ENCODE measurements around the gene SMG6.

Gene SMG6

GRCh38 chr17:2241823-2242222, 61.8 kb downstream of the SMG6 start:
- Histone ChIP-seq H3K4me1 (ENCODE audit: insufficient read depth, low read length, severe bottlenecking) (peaks cover 46% of the 10 kb centered on the region), H4K20me1 (ENCODE audit: insufficient read depth, low read length) (no peaks in the 10 kb centered on the region), H3K27ac (ENCODE audit: low read depth, low read length, poor library complexity, severe bottlenecking) (no peak overlapping the region), H2AFZ (ENCODE audit: low read length) (no peak overlapping the region), H3K4me3 (ENCODE audit: low read depth, low read length, poor library complexity, severe bottlenecking) (no peak overlapping the region), H3K4me2 (ENCODE audit: low read length) (no peak overlapping the region), H3K36me3 (ENCODE audit: insufficient read depth, low read length) (no peaks in the 10 kb centered on the region), H3K9ac (ENCODE audit: low read length) (no peak overlapping the region), H3K27me3 (ENCODE audit: insufficient read depth, low read length) (no peaks in the 10 kb centered on the region), H3K9me3 (ENCODE audit: low read length) (no peaks in the 10 kb centered on the region), H3F3A (ENCODE audit: insufficient read depth, low read length) (peaks cover 10% of the 10 kb centered on the region), H3K9me2 (ENCODE audit: low read depth, low read length) (no peaks in the 10 kb centered on the region), H3K79me2 (ENCODE audit: insufficient read depth, low read length) (no peaks in the 10 kb centered on the region)
- no peak for TF ChIP-seq EZH2 (IDR thresholded peaks at IDR 0.05; ENCODE audit: borderline replicate concordance, low read length)
- TF ChIP-seq, protein P1, sequence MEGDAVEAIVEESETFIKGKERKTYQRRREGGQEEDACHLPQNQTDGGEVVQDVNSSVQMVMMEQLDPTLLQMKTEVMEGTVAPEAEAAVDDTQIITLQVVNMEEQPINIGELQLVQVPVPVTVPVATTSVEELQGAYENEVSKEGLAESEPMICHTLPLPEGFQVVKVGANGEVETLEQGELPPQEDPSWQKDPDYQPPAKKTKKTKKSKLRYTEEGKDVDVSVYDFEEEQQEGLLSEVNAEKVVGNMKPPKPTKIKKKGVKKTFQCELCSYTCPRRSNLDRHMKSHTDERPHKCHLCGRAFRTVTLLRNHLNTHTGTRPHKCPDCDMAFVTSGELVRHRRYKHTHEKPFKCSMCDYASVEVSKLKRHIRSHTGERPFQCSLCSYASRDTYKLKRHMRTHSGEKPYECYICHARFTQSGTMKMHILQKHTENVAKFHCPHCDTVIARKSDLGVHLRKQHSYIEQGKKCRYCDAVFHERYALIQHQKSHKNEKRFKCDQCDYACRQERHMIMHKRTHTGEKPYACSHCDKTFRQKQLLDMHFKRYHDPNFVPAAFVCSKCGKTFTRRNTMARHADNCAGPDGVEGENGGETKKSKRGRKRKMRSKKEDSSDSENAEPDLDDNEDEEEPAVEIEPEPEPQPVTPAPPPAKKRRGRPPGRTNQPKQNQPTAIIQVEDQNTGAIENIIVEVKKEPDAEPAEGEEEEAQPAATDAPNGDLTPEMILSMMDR (IDR thresholded peaks at IDR 0.05; ENCODE audit: low read length), result no peak

- no peaks in the 10 kb centered on the region for H3K79me2 ChIP-seq (ENCODE audit: insufficient read depth, low read length)
- no peaks in the 10 kb centered on the region for H3K27me3 ChIP-seq (ENCODE audit: insufficient read depth, low read length)
- peak overlapping the region; percentile 67 for H3K4me2 ChIP-seq (ENCODE audit: low read length)
- TF ChIP-seq, protein P1 (IDR thresholded peaks at IDR 0.05; ENCODE audit: low read length), result no peak
- no peak for TF ChIP-seq EZH2 (IDR thresholded peaks at IDR 0.05; ENCODE audit: borderline replicate concordance, low read length)
- H3K4me1 ChIP-seq (ENCODE audit: insufficient read depth, low read length, severe bottlenecking), result peaks cover 56% of the 10 kb centered on the region
- no peaks in the 10 kb centered on the region for H4K20me1 ChIP-seq (ENCODE audit: insufficient read depth, low read length)
- peak overlapping the region; percentile 50 for H3K9ac ChIP-seq (ENCODE audit: low read length)
- peaks cover 10% of the 10 kb centered on the region for H3F3A ChIP-seq (ENCODE audit: insufficient read depth, low read length)
- H3K36me3 ChIP-seq (ENCODE audit: insufficient read depth, low read length), result peaks cover 2% of the 10 kb centered on the region; the same call in 1 of the 2 replicates
- no peak overlapping the region for H2AFZ ChIP-seq (ENCODE audit: low read length)
- H3K9me3 ChIP-seq (ENCODE audit: low read length), result no peaks in the 10 kb centered on the region
- H3K4me3 ChIP-seq (ENCODE audit: low read depth, low read length, poor library complexity, severe bottlenecking), result peak overlapping the region; percentile 47
- H3K27ac ChIP-seq (ENCODE audit: low read depth, low read length, poor library complexity, severe bottlenecking), result peak overlapping the region; percentile 94
- no peaks in the 10 kb centered on the region for H3K9me2 ChIP-seq (ENCODE audit: low read depth, low read length)
Observed at GRCh38 chr17:2240541-2240940, 63.0 kb downstream of the SMG6 start.

GRCh38 chr17:2239882-2240430, 63.6 kb downstream of the SMG6 start:
- Histone ChIP-seq H3K79me2 (ENCODE audit: insufficient read depth, low read length) (no peaks in the 10 kb centered on the region), H3K9me3 (ENCODE audit: low read length) (no peaks in the 10 kb centered on the region), H4K20me1 (ENCODE audit: insufficient read depth, low read length) (no peaks in the 10 kb centered on the region), H3K36me3 (ENCODE audit: insufficient read depth, low read length) (peaks cover 7% of the 10 kb centered on the region; the same call in 1 of the 2 replicates), H3K4me2 (ENCODE audit: low read length) (peak overlapping the region; percentile 67), H3K27me3 (ENCODE audit: insufficient read depth, low read length) (no peaks in the 10 kb centered on the region), H3K9ac (ENCODE audit: low read length) (peak overlapping the region; percentile 50), H3K4me3 (ENCODE audit: low read depth, low read length, poor library complexity, severe bottlenecking) (peak overlapping the region; percentile 47), H2AFZ (ENCODE audit: low read length) (no peak overlapping the region), H3K4me1 (ENCODE audit: insufficient read depth, low read length, severe bottlenecking) (peaks cover 56% of the 10 kb centered on the region), H3K27ac (ENCODE audit: low read depth, low read length, poor library complexity, severe bottlenecking) (peak overlapping the region; percentile 94), H3F3A (ENCODE audit: insufficient read depth, low read length) (peaks cover 10% of the 10 kb centered on the region), H3K9me2 (ENCODE audit: low read depth, low read length) (no peaks in the 10 kb centered on the region)
- no peak for TF ChIP-seq EZH2 (IDR thresholded peaks at IDR 0.05; ENCODE audit: borderline replicate concordance, low read length)
- TF ChIP-seq, protein P1 (IDR thresholded peaks at IDR 0.05; ENCODE audit: low read length), result no peak

Data from OCI-LY1 (cell line).